GM19099 (cell line): Measurements from ENCODE around the gene FASTK.

Experiments used
- POLR2A ChIP-seq: IDR thresholded peaks from 3 replicates; pipeline ENCODE4 v1.6.1; 2011; ENCODE audit warnings: low read depth; ENCODE audit not compliant: insufficient read length; ENCODE audit errors: extremely low read depth

The FASTK gene

DNA sequence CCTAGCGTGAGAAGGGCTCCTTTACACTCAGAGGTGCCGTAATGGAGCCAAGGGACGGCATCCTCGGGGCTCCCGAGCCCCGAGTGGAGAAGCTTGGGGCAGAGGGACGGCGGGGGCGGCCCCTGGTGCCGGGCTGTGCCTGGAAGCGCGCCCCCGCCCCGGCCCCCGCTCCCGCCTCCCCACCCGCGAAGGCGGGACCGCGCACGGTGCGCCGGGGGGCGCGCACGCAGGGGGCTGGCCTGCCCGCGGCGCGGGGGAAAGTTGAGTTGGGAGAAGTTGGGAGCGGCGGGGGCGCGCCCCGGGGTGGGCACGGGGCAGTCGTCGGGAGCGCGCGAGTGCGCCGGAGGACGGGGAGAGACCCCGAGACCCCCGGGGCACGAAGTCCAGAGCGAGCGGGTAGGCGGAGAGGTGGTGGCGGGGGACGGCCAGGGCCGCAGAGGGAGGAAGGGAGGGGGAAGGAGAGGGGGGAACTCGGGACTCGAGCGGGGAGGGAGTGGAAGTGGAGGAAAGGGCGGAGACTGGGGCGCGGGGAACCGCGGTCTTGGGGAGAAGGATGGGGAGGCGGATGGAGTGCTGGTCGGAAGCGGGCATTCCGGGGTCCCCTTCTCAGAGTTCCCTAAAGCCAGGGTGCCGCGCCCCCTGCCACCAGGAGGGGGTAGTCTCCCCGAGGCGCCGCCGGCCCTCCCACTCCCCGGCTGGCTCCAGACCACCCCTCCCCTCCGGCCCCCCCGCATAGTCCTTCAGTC, 21.1 kb downstream of the FASTK start, which contains the start of gene SLC4A2:
TSS of gene SLC4A2 (plus strand) at position 223 of the 746 bp plus-strand sequence. CDS start 2,399 bp downstream, outside the sequence.
- TF ChIP-seq POLR2A: peak; percentile 63

DNA sequence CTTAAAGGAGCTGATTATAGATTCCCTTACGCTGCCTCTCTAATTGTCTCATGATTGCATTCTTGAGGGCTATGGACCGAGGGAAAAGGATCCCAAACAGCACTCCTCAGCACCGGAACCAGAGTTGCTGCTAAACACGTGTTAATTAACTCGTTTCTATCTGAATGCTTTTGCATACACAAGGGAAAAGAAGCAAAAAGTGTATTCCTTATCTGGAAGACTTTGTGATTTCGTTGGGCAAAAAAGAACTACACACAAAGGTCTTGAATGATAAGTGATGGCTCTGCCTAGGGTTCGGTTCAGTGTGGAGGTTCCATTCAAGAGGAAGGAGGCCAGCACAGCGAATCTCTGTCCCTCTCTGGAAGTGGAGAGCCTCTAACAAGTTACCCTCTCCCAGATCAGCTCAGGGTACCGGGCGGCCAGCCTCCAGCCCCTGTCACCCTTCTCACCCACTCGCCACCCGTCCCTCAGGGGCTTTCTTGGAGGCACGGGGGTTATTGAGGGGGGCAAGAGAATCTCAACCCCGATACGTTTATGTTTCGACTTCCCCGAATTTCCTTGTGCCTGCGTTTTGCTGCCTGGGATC, 21.7 kb downstream of the FASTK start:
- TF ChIP-seq POLR2A: no peak

DNA sequence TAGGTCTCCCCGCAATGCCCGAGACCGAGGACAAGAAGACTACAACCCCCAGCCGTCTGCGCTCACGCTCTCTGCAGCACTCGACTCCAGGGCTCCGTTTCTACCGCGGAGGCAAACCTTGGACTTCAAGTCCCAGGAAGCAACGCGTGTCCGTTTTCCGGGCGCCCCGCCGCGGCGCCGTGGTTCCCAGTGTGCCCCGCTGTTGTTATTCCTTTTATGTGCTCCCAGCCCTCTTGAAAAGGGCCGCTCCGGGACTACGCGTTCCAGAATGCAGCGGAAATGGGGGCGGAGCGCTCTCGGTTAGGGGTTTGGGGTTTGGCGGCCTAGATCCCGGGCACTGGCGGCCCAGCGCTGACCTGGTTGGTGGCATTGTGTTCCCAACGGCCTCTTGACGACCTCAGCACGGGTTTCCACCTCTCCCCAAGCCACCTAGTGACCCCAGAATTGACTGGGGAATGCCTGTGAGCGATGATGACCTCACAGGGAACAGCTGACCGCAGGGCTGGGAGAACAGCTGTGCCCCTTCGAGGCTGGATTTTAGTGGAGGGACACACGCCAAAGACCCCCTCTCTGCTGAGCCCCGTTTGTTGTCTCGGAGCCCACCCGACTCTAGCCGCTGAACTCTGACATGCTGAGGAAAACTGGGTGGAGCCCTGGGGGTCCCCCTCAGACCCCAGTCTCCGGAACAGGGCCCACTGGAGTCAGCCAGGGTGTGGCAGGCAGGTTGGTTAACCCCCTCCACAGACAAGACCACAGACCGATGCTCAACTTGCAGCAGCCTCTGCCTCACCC, 22.4 kb downstream of the FASTK start:
- TF ChIP-seq POLR2A: peak; percentile 52

DNA sequence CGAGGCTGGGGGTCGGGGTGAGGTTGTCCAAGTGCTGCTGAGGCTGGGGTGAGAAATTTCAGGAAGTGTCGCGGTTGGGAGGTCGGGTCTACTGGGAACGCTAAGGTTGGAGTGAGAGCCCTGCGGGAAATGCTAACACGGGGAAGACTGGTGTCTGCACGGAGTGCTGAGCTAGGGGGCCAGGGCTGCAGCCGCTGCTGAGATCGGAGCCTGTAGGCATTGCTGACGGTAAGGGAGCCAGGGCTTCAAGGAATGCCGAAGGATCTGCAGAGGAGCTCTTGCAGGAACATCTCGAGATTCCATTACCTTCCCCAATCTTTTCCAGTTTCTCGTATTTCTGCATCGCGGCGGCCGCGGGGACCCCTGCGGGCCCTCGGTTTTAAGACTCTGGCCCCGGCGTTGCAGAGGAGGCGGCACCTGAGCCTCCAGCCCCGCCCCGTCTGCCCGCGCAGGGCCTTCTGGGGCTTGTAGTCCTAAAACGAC, 23.1 kb downstream of the FASTK start, which contains the start of gene CDK5:
TSS of gene CDK5 (minus strand) at position 392 of the 483 bp plus-strand sequence. CDS start at position 343, 49 bp downstream.
- TF ChIP-seq POLR2A: no peak

DNA sequence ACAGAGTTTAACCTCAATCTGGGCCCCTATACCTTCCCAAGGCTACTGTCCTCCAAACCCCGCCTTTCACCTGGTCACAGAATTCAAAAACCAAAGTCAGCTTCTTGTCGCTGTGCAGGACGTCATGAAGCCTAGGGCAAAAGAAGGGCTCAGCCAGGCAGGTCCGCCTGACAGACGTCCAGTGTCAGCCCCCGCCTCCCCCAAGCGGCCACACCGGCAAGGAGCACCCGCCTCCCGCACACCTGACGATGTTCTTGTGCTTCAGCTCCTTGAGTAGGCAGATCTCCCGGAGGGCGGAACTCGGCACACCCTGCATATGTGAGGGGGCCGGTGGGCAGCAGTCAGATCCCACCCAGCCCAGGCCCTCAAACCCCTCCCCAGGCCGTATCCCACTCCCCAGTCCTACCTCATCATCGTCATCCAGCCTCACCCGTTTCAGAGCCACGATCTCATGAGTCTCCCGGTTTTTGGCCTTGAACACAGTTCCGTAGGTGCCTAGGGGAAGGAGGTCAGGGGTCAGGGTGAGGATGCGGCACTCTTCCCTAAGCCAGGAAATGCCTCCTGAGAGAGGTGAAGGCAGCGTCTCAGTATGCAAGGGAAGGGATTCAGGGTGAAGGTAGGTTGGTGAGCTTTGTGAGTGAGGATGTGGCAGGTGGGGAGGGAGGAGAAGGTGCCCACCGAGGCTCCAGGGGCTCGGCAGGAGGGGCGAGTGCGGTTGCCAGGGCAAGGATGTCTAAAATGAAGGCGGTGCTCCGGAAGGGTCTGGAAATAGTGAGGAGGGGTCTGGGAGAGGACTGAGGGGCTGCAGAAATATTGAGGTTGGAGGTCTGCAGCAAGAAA, 23.7 kb downstream of the FASTK start:
- no peak for TF ChIP-seq POLR2A

DNA sequence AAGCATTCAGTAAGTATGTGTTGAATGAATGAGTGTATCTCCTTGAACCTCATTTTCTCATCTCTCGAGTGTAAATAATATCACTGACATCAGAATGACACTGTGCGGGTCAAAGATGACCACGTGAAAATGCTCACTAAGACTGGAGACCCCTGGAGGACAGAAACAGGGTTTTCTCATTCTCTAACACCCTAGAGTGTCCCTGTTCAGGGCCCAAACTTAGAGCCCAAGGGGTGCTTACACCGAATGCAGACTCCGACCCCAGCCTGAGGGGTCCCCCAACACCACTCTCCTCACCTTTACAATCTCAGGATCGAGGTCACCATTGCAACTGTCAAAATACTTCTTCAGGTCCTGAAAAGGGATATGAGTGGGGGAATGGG, 24.3 kb downstream of the FASTK start:
- TF ChIP-seq POLR2A: no peak

DNA sequence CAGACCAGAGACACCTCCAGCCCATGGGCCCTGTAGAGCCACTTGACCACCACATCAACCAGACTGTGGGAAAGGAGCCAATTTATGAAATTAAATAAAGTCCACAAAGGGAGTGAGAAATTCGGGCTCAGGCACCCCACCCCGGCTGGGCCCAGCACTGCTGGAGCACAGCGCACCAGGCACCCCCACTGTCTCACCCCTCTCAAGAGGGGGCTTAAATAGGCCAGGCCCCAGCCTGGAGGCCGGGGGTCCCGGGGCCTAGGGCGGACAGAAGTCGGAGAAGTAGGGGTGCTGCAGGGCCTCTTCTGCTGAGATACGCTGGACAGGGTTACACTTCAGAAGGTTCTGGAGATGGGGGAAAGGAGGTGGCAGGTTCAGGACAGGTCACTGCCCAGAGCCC, 26.9 kb downstream of the FASTK start:
- TF ChIP-seq POLR2A: no peak

DNA sequence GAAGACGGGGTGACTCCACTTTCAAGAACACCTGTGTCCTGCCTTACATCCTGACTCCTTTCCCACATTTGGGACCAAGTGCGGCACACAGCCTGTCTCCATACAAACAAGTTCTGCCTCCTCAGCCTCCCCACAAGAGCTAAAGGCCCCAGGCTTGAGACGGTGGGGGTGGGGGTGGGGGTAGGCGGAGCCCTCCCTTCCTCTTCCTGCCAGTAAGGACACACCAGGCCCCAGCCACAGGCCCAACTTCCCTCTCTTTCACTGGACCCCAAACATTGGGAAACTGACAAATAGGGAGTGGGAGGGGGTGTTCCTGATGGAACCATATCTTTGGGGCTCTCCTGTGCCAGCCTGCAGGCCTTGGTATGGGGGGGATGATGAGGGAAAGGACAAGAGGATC, 27.5 kb downstream of the FASTK start:
- no peak for TF ChIP-seq POLR2A

DNA sequence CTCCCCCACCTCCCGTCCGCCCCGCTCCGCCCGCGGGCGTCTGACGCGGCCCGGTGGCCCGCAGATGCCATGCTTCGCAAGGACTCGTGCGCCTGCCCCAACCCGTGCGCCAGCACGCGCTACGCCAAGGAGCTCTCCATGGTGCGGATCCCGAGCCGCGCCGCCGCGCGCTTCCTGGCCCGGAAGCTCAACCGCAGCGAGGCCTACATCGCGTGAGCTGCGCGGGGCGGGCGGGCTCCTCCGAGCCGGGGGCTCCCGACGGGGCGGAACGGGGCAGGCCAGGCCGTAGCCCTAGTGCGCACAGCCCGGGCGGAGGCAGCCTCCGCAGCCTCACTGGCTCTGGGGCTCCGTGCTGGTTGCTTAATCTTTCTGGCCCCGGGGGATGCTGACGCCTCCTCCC, 29.5 kb downstream of the FASTK start:
- TF ChIP-seq POLR2A: no peak

DNA sequence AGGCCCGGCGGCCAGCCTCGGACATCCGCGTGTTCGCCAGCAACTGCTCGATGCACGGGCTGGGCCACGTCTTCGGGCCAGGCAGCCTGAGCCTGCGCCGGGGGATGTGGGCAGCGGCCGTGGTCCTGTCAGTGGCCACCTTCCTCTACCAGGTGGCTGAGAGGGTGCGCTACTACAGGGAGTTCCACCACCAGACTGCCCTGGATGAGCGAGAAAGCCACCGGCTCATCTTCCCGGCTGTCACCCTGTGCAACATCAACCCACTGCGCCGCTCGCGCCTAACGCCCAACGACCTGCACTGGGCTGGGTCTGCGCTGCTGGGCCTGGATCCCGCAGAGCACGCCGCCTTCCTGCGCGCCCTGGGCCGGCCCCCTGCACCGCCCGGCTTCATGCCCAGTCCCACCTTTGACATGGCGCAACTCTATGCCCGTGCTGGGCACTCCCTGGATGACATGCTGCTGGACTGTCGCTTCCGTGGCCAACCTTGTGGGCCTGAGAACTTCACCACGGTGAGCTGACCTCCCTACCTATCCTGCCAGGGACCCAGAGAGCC, 31.6 kb downstream of the FASTK start:
- TF ChIP-seq POLR2A: no peak

DNA sequence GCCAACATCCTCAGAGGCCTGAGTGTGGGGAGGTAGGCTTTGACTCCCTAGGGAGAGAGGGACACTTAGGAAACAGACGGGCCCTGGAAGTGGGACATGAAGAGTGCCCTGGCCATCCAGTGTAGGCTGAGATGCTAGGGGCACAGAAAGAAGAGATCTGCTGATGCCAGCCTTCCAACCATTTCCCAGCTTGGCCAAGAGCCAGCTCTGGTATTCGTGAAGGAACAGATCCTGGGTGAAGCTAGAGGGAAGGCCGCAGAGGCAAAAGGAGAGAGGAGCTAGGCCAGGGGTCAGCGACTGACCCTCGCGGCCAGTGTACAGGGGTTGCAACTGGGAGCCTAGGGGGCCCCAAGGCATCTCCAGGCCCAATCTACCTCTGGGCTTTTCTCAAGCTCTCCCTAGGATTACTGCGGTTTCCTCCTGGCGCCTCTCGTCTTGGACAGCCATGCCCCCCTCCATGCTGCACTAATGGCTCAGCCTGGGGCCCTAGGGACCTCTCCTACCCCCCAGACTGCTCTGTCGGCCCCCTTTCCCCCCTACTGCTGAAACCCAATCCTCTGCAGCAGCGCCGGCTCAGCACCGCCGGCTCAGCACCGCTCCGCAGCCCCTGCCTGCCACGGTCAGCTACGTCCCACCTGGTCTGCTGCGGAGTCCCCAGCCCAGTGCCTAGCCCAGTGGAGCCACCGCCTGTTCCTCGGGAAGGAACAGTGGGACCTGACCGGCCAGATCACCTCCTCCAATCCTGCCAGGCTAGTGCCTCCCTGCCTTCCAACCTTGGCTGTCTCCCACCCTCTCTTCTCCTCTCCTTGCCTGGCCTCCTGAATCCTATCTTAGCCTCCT, 32.4 kb downstream of the FASTK start, which contains the start of gene ASIC3:
TSS of gene ASIC3 (plus strand) at position 556 of the 840 bp plus-strand sequence. CDS start 355 bp downstream, outside the sequence.
- TF ChIP-seq POLR2A: no peak

DNA sequence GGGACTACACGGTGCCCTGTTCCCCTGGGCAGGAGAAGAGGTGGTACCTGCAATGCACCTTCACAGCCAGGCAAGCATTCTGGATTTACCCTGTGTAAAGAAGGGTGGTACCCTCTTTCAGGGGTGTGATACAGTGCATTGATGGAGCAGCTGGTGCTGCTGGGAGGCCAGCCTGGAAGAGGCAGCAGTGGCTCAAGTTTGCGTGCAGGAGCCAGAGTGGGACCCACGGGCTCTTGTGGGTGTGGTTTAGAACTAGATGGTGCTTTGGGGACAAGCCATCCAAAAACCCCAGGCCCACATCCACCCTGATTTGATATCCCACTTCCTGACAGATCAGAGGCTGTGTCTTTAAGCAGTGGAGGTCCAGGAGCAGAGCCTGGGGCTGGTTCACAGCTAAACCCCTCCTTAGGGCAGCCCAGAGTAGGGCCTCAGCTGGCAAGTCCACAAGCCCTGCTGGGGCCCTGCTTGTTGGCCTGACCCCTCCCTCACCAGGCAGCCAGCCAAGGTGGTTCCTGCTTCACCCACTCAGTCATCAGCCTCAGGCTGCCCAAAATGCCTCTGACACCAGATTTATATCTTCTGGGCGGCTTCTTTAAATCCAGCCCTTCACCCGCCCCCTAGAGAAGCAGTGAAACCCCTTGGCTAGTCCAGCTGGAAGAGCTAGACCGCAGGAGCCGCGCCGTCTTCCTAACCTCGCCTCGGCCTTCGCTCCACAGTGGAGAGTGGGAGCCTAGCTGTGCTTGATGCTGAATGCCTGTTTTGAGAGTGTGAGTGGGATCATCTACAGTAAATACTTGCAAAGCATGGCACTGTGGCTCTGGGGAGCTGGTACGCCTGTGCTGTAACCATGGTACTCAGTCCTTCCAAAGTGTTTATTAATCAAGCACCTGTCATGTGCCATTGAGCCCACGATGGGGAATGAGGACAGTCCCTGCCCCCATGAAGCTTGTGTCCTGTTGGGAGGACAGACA, 33.7 kb downstream of the FASTK start:
- no peak for TF ChIP-seq POLR2A
